Muscle of leg (tissue), 11 donors: ENCODE data around the gene TNFSF8. TPM values are rescaled to one million over a fixed set of nuclear protein-coding genes. Genes with fewer than 3 reads are reported as not detected.
A peak's percentile ranks its signal among the peaks of the same experiment; 100 is the strongest.

Source experiments
- DNase-seq: peaks from one replicate; pipeline ENCODE4 v3.0.0; 2013
- H3K27ac ChIP-seq: one replicate; pipeline ENCODE4 v1.5.1; 2013; ENCODE audit warnings: mild to moderate bottlenecking, low read length, control low read depth
- H3K27me3 ChIP-seq: one replicate; pipeline ENCODE4 v1.6.1; 2013; ENCODE audit warnings: low read length; ENCODE audit not compliant: control insufficient read depth, insufficient read depth
- H3K36me3 ChIP-seq: one replicate; pipeline ENCODE4 v1.6.1; 2013; ENCODE audit warnings: low read length; ENCODE audit not compliant: control insufficient read depth, insufficient read depth
- H3K4me1 ChIP-seq: one replicate; pipeline ENCODE4 v1.6.1; 2013; ENCODE audit warnings: low read length; ENCODE audit not compliant: control insufficient read depth, insufficient read depth
- H3K4me3 ChIP-seq: one replicate; pipeline ENCODE4 v1.5.1; 2013; ENCODE audit warnings: low read length, control low read depth
- H3K9me3 ChIP-seq: replicated peaks from 2 replicates; pipeline ENCODE4 v1.6.1; 2013; ENCODE audit warnings: low read depth, low read length; ENCODE audit not compliant: control insufficient read depth
- WGBS: methylation state at CpG from one replicate; pipeline ENCODE4 v1.1.5; 2013; ENCODE audit warnings: missing lambda C conversion rate; ENCODE audit not compliant: insufficient coverage; 5-methylcytosine and 5-hydroxymethylcytosine counted together
- polyA plus RNA-seq, 8 donors: library from polyadenylated mRNA; unstranded; fragments of 120-200 nt; gene quantifications; one replicate each; pipeline versions ENCODE4 v1.2.1 to v1.2.3, GENCODE V29; 2013; ENCODE audit warnings: inconsistent platforms in 1 of 8, low replicate concordance in 1 of 8; ENCODE audit not compliant: insufficient read length in 8 of 8, insufficient read depth in 1 of 8
- total RNA-seq: library from RNA; stranded (reverse); fragments of 120-200 nt; gene quantifications from one replicate; pipeline ENCODE4 v1.2.4, GENCODE V29; 2013

TNFSF8 gene
- total and polyA plus RNA-seq, 9 donors, result 0.28 to 0.85 (median 0.63) TPM

GRCh38 chr9:114925039-114925438 is 5.4 kb downstream of the TNFSF8 start:
- H3K27me3 ChIP-seq, result no peaks in the 10 kb centered on the region
- H3K27ac ChIP-seq, result no peak overlapping the region
- 63% methylated on average over 1 of the region's 3 CpGs for WGBS
- no peak overlapping the region for H3K4me3 ChIP-seq
- H3K9me3 ChIP-seq, result no peaks in the 10 kb centered on the region
- no peak for DNase-seq
- no peaks in the 10 kb centered on the region for H3K36me3 ChIP-seq
- H3K4me1 ChIP-seq, result no peaks in the 10 kb centered on the region

- Histone ChIP-seq H3K9me3 (no peaks in the 10 kb centered on the region), H3K4me3 (no peak overlapping the region), H3K36me3 (no peaks in the 10 kb centered on the region), H3K27ac (no peak overlapping the region), H3K4me1 (no peaks in the 10 kb centered on the region), H3K27me3 (no peaks in the 10 kb centered on the region)
- no peak for DNase-seq
These were observed 6.1 kb downstream of the TNFSF8 start for GRCh38 chr9:114924327-114924726.

- Histone ChIP-seq H3K36me3 (no peaks in the 10 kb centered on the region), H3K27me3 (no peaks in the 10 kb centered on the region), H3K4me1 (no peaks in the 10 kb centered on the region), H3K9me3 (no peaks in the 10 kb centered on the region), H3K4me3 (no peak overlapping the region), H3K27ac (no peak overlapping the region)
- no peak for DNase-seq
- WGBS, result no CpG with 5 or more reads among the region's 3 CpGs
These were observed 6.5 kb downstream of the TNFSF8 start for GRCh38 chr9:114923918-114924317.

DNA sequence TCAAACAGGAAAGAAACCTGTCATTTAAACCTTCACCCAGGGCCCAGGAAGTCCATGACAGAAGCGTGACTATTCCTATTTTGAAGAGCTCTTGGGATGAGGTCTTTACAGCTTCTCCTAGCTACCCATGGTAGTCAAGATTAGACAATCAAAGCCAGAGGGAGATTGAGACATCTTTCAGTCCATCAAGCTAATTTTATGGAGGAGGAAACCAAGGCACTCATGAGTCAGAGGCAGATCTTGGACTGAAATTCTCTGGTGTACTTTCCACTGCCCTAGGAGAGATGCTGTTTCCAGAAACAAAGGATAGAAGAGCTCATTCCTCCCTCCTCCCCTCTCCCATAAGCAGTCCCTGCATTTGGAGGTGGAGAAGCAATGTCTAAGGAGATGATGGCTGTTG is 9.2 kb downstream of the TNFSF8 start:
- DNase-seq, result no peak
- no CpG with 5 or more reads among the region's 1 CpG for WGBS
- no peaks in the 10 kb centered on the region for H3K27me3 ChIP-seq
- no peak overlapping the region for H3K27ac ChIP-seq
- no peaks in the 10 kb centered on the region for H3K36me3 ChIP-seq
- no peaks in the 10 kb centered on the region for H3K9me3 ChIP-seq
- H3K4me3 ChIP-seq, result no peak overlapping the region
- H3K4me1 ChIP-seq, result no peaks in the 10 kb centered on the region

- Histone ChIP-seq H3K9me3 (no peaks in the 10 kb centered on the region), H3K27ac (no peak overlapping the region), H3K4me3 (no peak overlapping the region), H3K4me1 (no peaks in the 10 kb centered on the region), H3K36me3 (no peaks in the 10 kb centered on the region), H3K27me3 (no peaks in the 10 kb centered on the region)
- WGBS, result no CpG with 5 or more reads among the region's 4 CpGs
- DNase-seq, result no peak
These were observed 10.8 kb downstream of the TNFSF8 start for GRCh38 chr9:114919611-114920010.

DNA sequence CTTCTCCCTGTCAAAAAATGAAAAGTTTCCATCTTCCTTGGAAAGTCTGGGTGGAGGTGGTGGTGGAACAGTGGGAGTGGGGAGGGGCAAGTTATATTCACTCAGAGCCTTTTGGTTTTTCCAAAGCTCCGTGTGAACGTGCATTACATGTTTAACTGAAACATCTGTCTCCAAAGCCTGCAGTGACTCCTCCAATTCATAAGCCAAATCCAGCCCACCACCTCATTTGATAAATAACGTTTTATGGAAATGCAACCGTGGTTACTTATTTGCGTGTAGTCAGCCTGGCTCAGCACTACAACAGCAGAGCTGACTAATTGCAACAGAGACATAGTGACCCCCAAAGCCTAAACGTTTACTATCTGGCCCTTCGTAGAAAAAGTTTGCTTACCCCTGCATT is 13.9 kb downstream of the TNFSF8 start:
- WGBS, result 50% methylated on average over 2 of the region's 7 CpGs
- H3K27ac ChIP-seq, result no peak overlapping the region
- no peaks in the 10 kb centered on the region for H3K4me1 ChIP-seq
- H3K4me3 ChIP-seq, result no peak overlapping the region
- DNase-seq, result no peak
- H3K27me3 ChIP-seq, result no peaks in the 10 kb centered on the region
- H3K9me3 ChIP-seq, result no peaks in the 10 kb centered on the region
- H3K36me3 ChIP-seq, result no peaks in the 10 kb centered on the region

- no peaks in the 10 kb centered on the region for H3K27me3 ChIP-seq
- WGBS, result no CpG with 5 or more reads among the region's 1 CpG
- peaks cover 10% of the 10 kb centered on the region for H3K4me1 ChIP-seq
- no peaks in the 10 kb centered on the region for H3K36me3 ChIP-seq
- DNase-seq, result no peak
- no peak overlapping the region for H3K27ac ChIP-seq
- H3K4me3 ChIP-seq, result no peak overlapping the region
- no peaks in the 10 kb centered on the region for H3K9me3 ChIP-seq
These were observed 16.3 kb downstream of the TNFSF8 start for GRCh38 chr9:114914139-114914538.

- no peak overlapping the region for H3K4me3 ChIP-seq
- no CpG with 5 or more reads among the region's 4 CpGs for WGBS
- H3K27ac ChIP-seq, result no peak overlapping the region
- H3K36me3 ChIP-seq, result no peaks in the 10 kb centered on the region
- H3K9me3 ChIP-seq, result no peaks in the 10 kb centered on the region
- H3K4me1 ChIP-seq, result peaks cover 10% of the 10 kb centered on the region
- no peaks in the 10 kb centered on the region for H3K27me3 ChIP-seq
- DNase-seq, result no peak
These were observed 16.7 kb downstream of the TNFSF8 start for GRCh38 chr9:114913656-114914055.

GRCh38 chr9:114913217-114913616 is 17.2 kb downstream of the TNFSF8 start:
- Histone ChIP-seq H3K4me1 (peaks cover 10% of the 10 kb centered on the region), H3K27me3 (no peaks in the 10 kb centered on the region), H3K4me3 (no peak overlapping the region), H3K36me3 (no peaks in the 10 kb centered on the region), H3K9me3 (no peaks in the 10 kb centered on the region), H3K27ac (no peak overlapping the region)
- no peak for DNase-seq
- WGBS, result 100% methylated on average over 3 of the region's 5 CpGs

- no CpG with 5 or more reads among the region's 2 CpGs for WGBS
- no peak overlapping the region for H3K27ac ChIP-seq
- H3K36me3 ChIP-seq, result no peaks in the 10 kb centered on the region
- no peak overlapping the region for H3K4me3 ChIP-seq
- H3K27me3 ChIP-seq, result no peaks in the 10 kb centered on the region
- DNase-seq, result peak; percentile 71
- H3K9me3 ChIP-seq, result no peaks in the 10 kb centered on the region
- H3K4me1 ChIP-seq, result peaks cover 10% of the 10 kb centered on the region
These were observed 19.1 kb downstream of the TNFSF8 start for GRCh38 chr9:114911167-114911821.

- H3K27ac ChIP-seq, result no peak overlapping the region
- no peaks in the 10 kb centered on the region for H3K36me3 ChIP-seq
- no peak overlapping the region for H3K4me3 ChIP-seq
- 92% methylated on average over 2 of the region's 4 CpGs for WGBS
- H3K9me3 ChIP-seq, result no peaks in the 10 kb centered on the region
- H3K27me3 ChIP-seq, result no peaks in the 10 kb centered on the region
- H3K4me1 ChIP-seq, result peaks cover 10% of the 10 kb centered on the region
- DNase-seq, result peak; percentile 62
These were observed 19.9 kb downstream of the TNFSF8 start for GRCh38 chr9:114910541-114910940.
